Cardiac muscle cell (in vitro differentiated cells and primary cell): ENCODE measurements around the gene OR1M1. TPM values are rescaled to one million over a fixed set of nuclear protein-coding genes. Genes with fewer than 3 reads are reported as not detected.

Experiments used
- DNase-seq, 2 donors: peaks; one replicate each; pipeline versions ENCODE4 v3.0.0 to v3.0.0-alpha.2; 2010 to 2017; ENCODE audit warnings: low read depth in 1 of 2, low spot score in 1 of 2
- H3K27ac ChIP-seq: fragments of 200-600 bp; sonication (generic); 2 replicates; pipeline ENCODE4 v1.5.1; 2016
- H3K27me3 ChIP-seq: fragments of 200-600 bp; sonication (generic); 2 replicates; pipeline ENCODE4 v1.6.0; 2016; ENCODE audit warnings: control low read depth
- H3K36me3 ChIP-seq: fragments of 200-600 bp; sonication (generic); 2 replicates; pipeline ENCODE4 v1.5.1; 2016; ENCODE audit warnings: control low read depth
- H3K4me1 ChIP-seq: fragments of 200-600 bp; sonication (generic); 2 replicates; pipeline ENCODE4 v1.8.1; 2017; ENCODE audit warnings: low read depth, mild to moderate bottlenecking, mixed run types
- H3K4me3 ChIP-seq: fragments of 200-600 bp; sonication (generic); 2 replicates; pipeline ENCODE4 v1.5.1; 2016; ENCODE audit warnings: mild to moderate bottlenecking
- H3K9me3 ChIP-seq: fragments of 200-600 bp; sonication (generic); 2 replicates; pipeline ENCODE4 v1.5.1; 2017; ENCODE audit warnings: low read depth, mild to moderate bottlenecking, control low read depth
- CTCF ChIP-seq: IDR thresholded peaks from 2 replicates; pipeline ENCODE4 v1.5.1; 2012; ENCODE audit warnings: low read depth, mild to moderate bottlenecking, low read length
- polyA plus RNA-seq: library from polyadenylated mRNA; unstranded; fragments of >200 nt; fragmentation: Nextera tagmentation; extraction: Ambion mirVana; gene quantifications from 2 replicates; pipeline ENCODE4 v1.2.1, GENCODE V29; 2016
- total RNA-seq: library from RNA; depleted of rRNA; stranded (reverse); fragments of >200 nt; gene quantifications from 2 replicates; pipeline ENCODE4 v1.2.3, GENCODE V29; 2016

The OR1M1 gene
- total and polyA plus RNA-seq, 2 experiments from 2014 or later: not detected

GRCh38 chr19:9076901-9077300 lies 10.0 kb upstream of the OR1M1 start:
- Histone ChIP-seq H3K36me3 (no peaks in the 10 kb centered on the region), H3K27me3 (no peaks in the 10 kb centered on the region), H3K4me1 (no peaks in the 10 kb centered on the region), H3K4me3 (no peak overlapping the region), H3K9me3 (no peaks in the 10 kb centered on the region), H3K27ac (no peak overlapping the region)
- no peak for TF ChIP-seq CTCF
- DNase-seq: no peak

- Histone ChIP-seq H3K4me3 (no peak overlapping the region), H3K4me1 (no peaks in the 10 kb centered on the region), H3K36me3 (no peaks in the 10 kb centered on the region), H3K27me3 (no peaks in the 10 kb centered on the region), H3K9me3 (no peaks in the 10 kb centered on the region), H3K27ac (no peak overlapping the region)
- DNase-seq: no peak
- no peak for TF ChIP-seq CTCF
Measured at GRCh38 chr19:9078651-9079050, 8.2 kb upstream of the OR1M1 start.

GRCh38 chr19:9107375-9107774 lies 20.5 kb downstream of the OR1M1 start, which contains the start of gene OR7G2:
TSS of gene OR7G2 (minus strand) at chr19:9107475. CDS start at chr19:9103243, 4,232 bp downstream.
- no peaks in the 10 kb centered on the region for H3K4me1 ChIP-seq
- DNase-seq: no peak
- no peaks in the 10 kb centered on the region for H3K36me3 ChIP-seq
- H3K27ac ChIP-seq: no peak within 1 kb of the TSS
- no peak for TF ChIP-seq CTCF
- H3K27me3 ChIP-seq: no peaks in the 10 kb centered on the region
- H3K9me3 ChIP-seq: no peaks in the 10 kb centered on the region
- no peak within 1 kb of the TSS for H3K4me3 ChIP-seq

GRCh38 chr19:9109959-9110358 lies 23.1 kb downstream of the OR1M1 start:
- Histone ChIP-seq H3K4me3 (no peak overlapping the region), H3K27ac (no peak overlapping the region), H3K36me3 (no peaks in the 10 kb centered on the region), H3K27me3 (no peaks in the 10 kb centered on the region), H3K9me3 (no peaks in the 10 kb centered on the region), H3K4me1 (no peaks in the 10 kb centered on the region)
- DNase-seq: no peak
- TF ChIP-seq CTCF: no peak

GRCh38 chr19:9115307-9115813 lies 28.5 kb downstream of the OR1M1 start, which contains the start of gene OR7G1:
TSS of gene OR7G1 (minus strand) at chr19:9115763. CDS start at chr19:9115763, 0 bp downstream.
- DNase-seq: no peak
- Histone ChIP-seq H3K9me3 (no peaks in the 10 kb centered on the region), H3K4me1 (no peaks in the 10 kb centered on the region), H3K27me3 (no peaks in the 10 kb centered on the region), H3K27ac (no peak within 1 kb of the TSS), H3K4me3 (no peak within 1 kb of the TSS), H3K36me3 (no peaks in the 10 kb centered on the region)
- TF ChIP-seq CTCF: no peak
